K562 (cell line): Measurements from ENCODE around the gene SEZ6. TPM values are rescaled to one million over a fixed set of nuclear protein-coding genes. Genes with fewer than 3 reads are reported as not detected.

Experiments
- ATAC-seq: fragments of 200-7000 bp; cut with Tn5 transposase; 3 replicates; pipeline ENCODE4 v1.9.1; 2020; ENCODE audit warnings: moderate library complexity
- BruUV-seq: library from RNA; stranded (reverse); fragments of 400-500 nt; replicated peaks from 2 replicates; lab custom pipeline; 2021; lab: Mats Ljungman, UMichigan
- CTCF ChIA-PET: fragments of 300-600 bp; formaldehyde crosslinking; extraction: SDS; loops from one replicate; lab custom pipeline; 2021; ENCODE audit warnings: low intra/inter-chr PET ratio; lab: Yijun Ruan, JAX
- POLR2A ChIA-PET: fragments of 300-600, 350-650 bp; sonication (Branson Sonifier 250); formaldehyde crosslinking; extraction: SDS; loops from one replicate; lab custom pipeline; 2021; ENCODE audit warnings: antibody characterized with exemption, inconsistent platforms; lab: Yijun Ruan, JAX
- DNase-seq, 4 experiments: peaks; one replicate each; pipeline versions ENCODE4 v3.0.0 to v3.0.0-alpha.2; 2011 to 2018; ENCODE audit warnings: low spot score in 3 of 4, mixed read lengths in 3 of 4; ENCODE audit errors: extremely low read depth in 1 of 4
- FAIRE-seq: peaks from 2 replicates; lab custom pipeline; 2011; peaks lifted over from hg19 to GRCh38; lab: Jason Lieb, UNC
- H2AFZ ChIP-seq: 2 replicates; pipeline ENCODE4 v1.6.0; 2011; ENCODE audit warnings: low read depth, low read length, control low read depth, inconsistent platforms
- H3K27ac ChIP-seq: fragments of 200-600 bp; 3 replicates; pipeline ENCODE4 v1.8.0; 2011; ENCODE audit warnings: low read depth, mild to moderate bottlenecking, control low read depth, inconsistent platforms, low read length, moderate library complexity, mixed read lengths; ENCODE audit errors: extremely low read depth
- H3K27me3 ChIP-seq, 2 experiments: fragments of 300-600 bp in 1 of 2; 2 replicates in 1 of 2; 3 replicates in 1 of 2; pipeline versions ENCODE4 v1.6.0 to v1.8.0; 2011; ENCODE audit warnings: inconsistent platforms in 2 of 2, low read length in 2 of 2, mild to moderate bottlenecking in 1 of 2, mixed read lengths in 1 of 2, moderate library complexity in 1 of 2; ENCODE audit not compliant: control insufficient read depth in 2 of 2, insufficient read depth in 2 of 2
- H3K36me3 ChIP-seq: fragments of 300-600 bp; 3 replicates; pipeline ENCODE4 v1.8.0; 2011; ENCODE audit warnings: mild to moderate bottlenecking, low read length, inconsistent platforms; ENCODE audit not compliant: control insufficient read depth, insufficient read depth
- H3K4me1 ChIP-seq, 2 experiments: fragments of 200-600 bp in 1 of 2; replicated peaks in 1 of 2; 2 replicates in 1 of 2; 3 replicates in 1 of 2; pipeline versions ENCODE4 v1.5.1 to v1.8.0; 2011; ENCODE audit warnings: inconsistent platforms in 2 of 2, low read length in 2 of 2, mild to moderate bottlenecking in 1 of 2, mixed read lengths in 1 of 2, moderate library complexity in 1 of 2; ENCODE audit not compliant: control insufficient read depth in 2 of 2, insufficient read depth in 2 of 2
- H3K4me2 ChIP-seq: 2 replicates; pipeline ENCODE4 v1.6.1; 2011; ENCODE audit warnings: low read length, control low read depth, inconsistent platforms, mixed read lengths; ENCODE audit not compliant: insufficient read depth
- H3K4me3 ChIP-seq: fragments of 200-600 bp; sonication (generic), shearing (Covaris generic); 2 replicates; pipeline ENCODE4 v1.5.1; 2016; ENCODE audit warnings: control low read depth, inconsistent platforms
- H3K79me2 ChIP-seq: fragments of 200-600 bp; 3 replicates; pipeline ENCODE4 v1.8.0; 2011; ENCODE audit warnings: low read length, inconsistent platforms; ENCODE audit not compliant: control insufficient read depth, insufficient read depth
- H3K9ac ChIP-seq, 2 experiments: 2 replicates each; pipeline versions ENCODE4 v1.6.0 to v1.6.1; 2011; ENCODE audit warnings: low read depth in 2 of 2, low read length in 2 of 2, control low read depth in 1 of 2, inconsistent platforms in 1 of 2, mild to moderate bottlenecking in 1 of 2, mixed read lengths in 1 of 2; ENCODE audit not compliant: insufficient read depth in 1 of 2
- H3K9me1 ChIP-seq: one replicate; pipeline ENCODE4 v1.6.0; 2011; ENCODE audit warnings: inconsistent platforms, mild to moderate bottlenecking, low read length, moderate library complexity; ENCODE audit not compliant: control insufficient read depth, insufficient read depth
- H3K9me3 ChIP-seq: replicated peaks from 2 replicates; pipeline ENCODE4 v1.5.1; 2011; ENCODE audit warnings: low read depth, low read length, inconsistent platforms; ENCODE audit not compliant: control insufficient read depth, insufficient read depth
- H4K20me1 ChIP-seq: replicated peaks from 2 replicates; pipeline ENCODE4 v1.6.1; 2011; ENCODE audit warnings: low read length, inconsistent platforms, mixed read lengths; ENCODE audit not compliant: control insufficient read depth, insufficient read depth
- BCL6 ChIP-seq: fragments of 250-450 bp; sonication (Bioruptor Pico); IDR thresholded peaks from 2 replicates; pipeline ENCODE4 v1.4.0; 2020
- BHLHE40 ChIP-seq: IDR thresholded peaks from 2 replicates; pipeline ENCODE4 v1.6.1; 2011; ENCODE audit warnings: low read length, improper control_type of control experiment
- CTBP1 ChIP-seq: fragments of 450-650 bp; IDR thresholded peaks from 2 replicates; pipeline ENCODE4 v1.6.1; 2016; ENCODE audit warnings: borderline replicate concordance
- ETV5 ChIP-seq: sonication (generic); formaldehyde crosslinking; IDR thresholded peaks from 2 replicates; pipeline ENCODE4 v1.4.0; 2020; ENCODE audit warnings: low read depth, mild to moderate bottlenecking, missing genetic modification reagents
- GTF2E2 ChIP-seq: fragments of 200-800 bp; sonication (Bioruptor generic); IDR thresholded peaks from 2 replicates; pipeline ENCODE4 v1.6.1; 2016; ENCODE audit warnings: missing genetic modification characterization, missing compliant biosample characterization
- HDAC1 ChIP-seq, 2 experiments: fragments of 450-650 bp; IDR thresholded peaks; 2 replicates each; pipeline ENCODE4 v1.6.1; 2016 to 2017; ENCODE audit warnings: inconsistent platforms in 1 of 2, mild to moderate bottlenecking in 1 of 2, moderate library complexity in 1 of 2
- HDGF ChIP-seq: fragments of 450-650 bp; IDR thresholded peaks from 2 replicates; pipeline ENCODE4 v1.6.1; 2016
- KDM5B ChIP-seq: fragments of 200-600 bp; sonication (generic); IDR thresholded peaks from 2 replicates; pipeline ENCODE4 v1.6.1; 2012; ENCODE audit warnings: low read depth, mild to moderate bottlenecking, moderate library complexity, low read length, control low read depth, inconsistent platforms; ENCODE audit not compliant: insufficient replicate concordance
- MAZ ChIP-seq, 2 experiments: fragments of 450-650 bp in 1 of 2; sonication (generic) in 1 of 2; formaldehyde crosslinking; IDR thresholded peaks in 1 of 2; conservative IDR thresholded peaks in 1 of 2; 2 replicates each; pipeline versions ENCODE4 v1.4.0 to v1.5.0; 2020; ENCODE audit warnings: mild to moderate bottlenecking in 1 of 2, missing genetic modification reagents in 1 of 2
- MLLT1 ChIP-seq, 2 experiments: fragments of 450-650 bp; IDR thresholded peaks; 2 replicates each; pipeline ENCODE4 v1.6.1; 2016
- PHTF2 ChIP-seq: fragments of 250-450 bp; sonication (Bioruptor Pico); IDR thresholded peaks from 2 replicates; pipeline ENCODE4 v1.5.0; 2021; ENCODE audit warnings: mild to moderate bottlenecking
- SOX6 ChIP-seq: fragments of 450-650 bp; IDR thresholded peaks from 2 replicates; pipeline ENCODE4 v1.6.1; 2014; ENCODE audit warnings: mild to moderate bottlenecking
- TAL1 ChIP-seq: fragments of 450-650 bp; IDR thresholded peaks from 2 replicates; pipeline ENCODE4 v1.6.1; 2016; ENCODE audit warnings: mild to moderate bottlenecking
- TBP ChIP-seq: optimal IDR thresholded peaks from 2 replicates; pipeline ENCODE3; 2011; ENCODE audit warnings: low read depth, low read length, improper control_type of control experiment
- TCF3 ChIP-seq: sonication (generic); formaldehyde crosslinking; IDR thresholded peaks from 2 replicates; pipeline ENCODE4 v1.4.0; 2020; ENCODE audit warnings: mild to moderate bottlenecking, missing genetic modification reagents
- ZBTB7A ChIP-seq: IDR thresholded peaks from 2 replicates; pipeline ENCODE4 v1.6.1; 2011; ENCODE audit warnings: low read depth, mild to moderate bottlenecking, low read length, moderate library complexity, borderline replicate concordance; ENCODE audit not compliant: control insufficient read depth
- ZNF436 ChIP-seq: fragments of 250-450, 450-650 bp; sonication (Bioruptor Pico); formaldehyde crosslinking; IDR thresholded peaks from 2 replicates; pipeline ENCODE4 v1.7.0; 2020; ENCODE audit warnings: mild to moderate bottlenecking
- WGBS: fragments of 100-300 bp; shearing (Covaris generic); methylation state at CpG from one replicate; pipeline ENCODE4 v1.1.6; 2016; ENCODE audit warnings: low coverage, mixed read lengths; ENCODE audit not compliant: insufficient coverage; ENCODE audit errors: missing lambda C conversion rate; 5-methylcytosine and 5-hydroxymethylcytosine counted together
- in situ Hi-C: fragments of 300-500 bp; cut with MboI; formaldehyde crosslinking; loops from 4 replicates; pipeline ENCODE4 v1.15.0; 2018; ENCODE audit warnings: inconsistent platforms, mixed read lengths
- intact Hi-C: fragments of 100-400 bp; cut with micrococcal nuclease; formaldehyde crosslinking; loops from 2 replicates; pipeline ENCODE4 v1.14.2; 2022
- polyA plus RNA-seq, 8 experiments: library from polyadenylated mRNA; depleted of rRNA in 4 of 8; stranded (reverse) in 5 of 8; unstranded in 3 of 8; fragments of >200 nt; fragmentation: Nextera tagmentation in 2 of 8; fragmentation: Illumina TruSeq in 1 of 8; extraction: Ambion mirVana in 2 of 8; extraction: Trizol in 1 of 8; gene quantifications; 2 replicates each; pipeline versions ENCODE4 v1.2.1 to v1.2.3, GENCODE V29; 2011 to 2014; ENCODE audit warnings: inconsistent platforms in 1 of 8, missing spikeins in 1 of 8
- total RNA-seq, 7 experiments: library from RNA; depleted of rRNA in 6 of 7; stranded (reverse); fragments of >200 nt in 6 of 7; fragmentation: Illumina TruSeq in 2 of 7; extraction: Trizol in 2 of 7; gene quantifications; 2 replicates each; pipeline versions ENCODE4 v1.2.1 to v1.2.3, GENCODE V29; 2011 to 2021; ENCODE audit warnings: low replicate concordance in 1 of 7
- TF ChIP-seq, protein P1 (sequence below): sonication (generic); formaldehyde crosslinking; IDR thresholded peaks from 2 replicates; pipeline ENCODE4 v1.5.0; 2020; ENCODE audit warnings: missing genetic modification reagents

The SEZ6 gene
- total and polyA plus RNA-seq, 9 of the 15 experiments (the other 6 are each of a cell fraction or from before 2014, with no cell fraction given) = not detected

DNA sequence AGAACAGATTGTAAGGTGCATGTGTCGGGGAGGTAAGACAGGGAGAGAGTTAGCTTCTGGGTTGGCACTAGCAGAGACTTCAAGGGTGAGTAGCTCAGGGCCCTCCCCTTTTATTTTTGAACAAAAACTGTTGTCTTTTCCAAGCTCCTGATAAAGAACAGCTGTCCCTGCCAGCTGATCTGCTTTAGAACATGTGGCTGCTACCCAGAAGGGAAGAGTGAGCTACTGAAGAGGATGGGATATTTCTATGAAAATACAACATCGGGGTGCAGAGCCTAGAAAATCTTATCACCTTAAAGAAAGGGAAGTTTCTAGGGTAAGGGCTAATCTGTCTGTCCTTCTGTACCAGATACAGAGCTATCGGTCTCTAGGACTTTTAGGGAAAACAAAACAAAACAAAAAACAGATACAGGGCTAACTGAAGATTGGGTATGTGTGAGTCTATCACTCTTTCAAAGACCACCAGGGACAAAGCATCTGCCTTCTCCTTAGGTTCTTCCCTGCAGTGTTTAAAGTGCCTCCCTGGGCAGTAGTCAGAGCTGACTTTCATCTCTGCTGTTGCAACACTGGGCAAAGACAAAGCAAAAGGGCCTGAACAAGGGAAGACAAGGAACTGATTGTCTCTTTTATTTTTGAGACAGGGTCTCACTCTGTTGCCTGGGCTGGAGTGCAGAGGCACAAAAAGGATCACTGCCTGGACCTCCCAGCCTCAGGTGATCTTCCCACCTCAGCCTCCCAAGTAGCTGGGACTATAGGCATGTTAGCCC is 97.9 kb downstream of the SEZ6 start (continued):
- TF ChIP-seq PHTF2 (CRISPR knock-in tag) (no peak), HDGF (no peak), SOX6 (peak; percentile 55), MLLT1 (IDR thresholded peaks at IDR 0.05) (no peak), TBP (no peak)
- TF ChIP-seq, protein P1, sequence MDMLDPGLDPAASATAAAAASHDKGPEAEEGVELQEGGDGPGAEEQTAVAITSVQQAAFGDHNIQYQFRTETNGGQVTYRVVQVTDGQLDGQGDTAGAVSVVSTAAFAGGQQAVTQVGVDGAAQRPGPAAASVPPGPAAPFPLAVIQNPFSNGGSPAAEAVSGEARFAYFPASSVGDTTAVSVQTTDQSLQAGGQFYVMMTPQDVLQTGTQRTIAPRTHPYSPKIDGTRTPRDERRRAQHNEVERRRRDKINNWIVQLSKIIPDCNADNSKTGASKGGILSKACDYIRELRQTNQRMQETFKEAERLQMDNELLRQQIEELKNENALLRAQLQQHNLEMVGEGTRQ (CRISPR knock-in tag) = no peak

- Histone ChIP-seq H4K20me1 (0 out of 2 replicates have a peak, but pooled peaks cover 6% of the 10 kb centered on the region), H3K79me2 (peaks cover 15% of the 10 kb centered on the region), H2AFZ (0 out of 2 replicates have a peak overlapping the region, but pooled peaks have one; percentile 10), H3K9ac (peak overlapping the region; percentile 25 to 67; a peak in 2 of 4 replicates), H3K4me3 (no peak overlapping the region), H3K4me2 (peak overlapping the region; percentile 71), H3K27me3 (no peaks in the 10 kb centered on the region), H3K4me1 (peaks cover 61 to 63% of the 10 kb centered on the region in 2 experiments), H3K36me3 (peaks cover 66% of the 10 kb centered on the region), H3K9me3 (no peaks in the 10 kb centered on the region), H3K27ac (peak overlapping the region; percentile 42), H3K9me1 (peaks cover 1% of the 10 kb centered on the region)
- WGBS = 19% methylated on average over 7 of the region's 7 CpGs
- no TSS peak for BruUV-seq
- in situ Hi-C loops = no loop called here
- intact Hi-C loops = loop anchor here (10.0 kb wide), 1 partner anchor 312 kb away; the partner anchor contains the start of gene SPAG5
- peak; percentile 62 for ATAC-seq
- ChIA-PET POLR2A (interaction anchor here (0.6 to 4.3 kb wide), 21 partner anchors 9 to 1179 kb away, joined by 3 to 36 read pairs (median 4); partner anchors contain the start of genes FLOT2, NEK8, RPL23A and TLCD1), CTCF (no interaction called here)
- DNase-seq = peak; percentile 64 to 85 (median 73)
- peak; percentile 91 for FAIRE-seq
- TF ChIP-seq MAZ (CRISPR knock-in tag; conservative IDR thresholded peaks at IDR 0.05 in 1 of 2, IDR thresholded peaks at IDR 0.05 in 1 of 2) = peak in 1 of 2 experiments; percentile 19; a peak in 1 of 4 replicates
- peak; percentile 54 for TF ChIP-seq TCF3 (CRISPR knock-in tag)
- peak; percentile 34; the same call in 1 of the 2 replicates for TF ChIP-seq CTBP1
- peak; percentile 11 for TF ChIP-seq KDM5B
- TF ChIP-seq ZNF436 (CRISPR knock-in tag) = 0 out of 2 replicates have a peak, but pooled peaks have one; percentile 9
- no peak for TF ChIP-seq BCL6 (CRISPR knock-in tag)
- TF ChIP-seq BHLHE40 = peak; percentile 67
- peak; percentile 16; the same call in 1 of the 2 replicates for TF ChIP-seq TAL1
- TF ChIP-seq GTF2E2 (tag) = no peak
- TF ChIP-seq ETV5 (CRISPR knock-in tag) = peak; percentile 32; the same call in 1 of the 2 replicates
- peak in 1 of 2 experiments; percentile 49; a peak in 2 of 4 replicates for TF ChIP-seq HDAC1 (IDR thresholded peaks at IDR 0.05)
- TF ChIP-seq ZBTB7A = peak; percentile 3; the same call in 1 of the 2 replicates
Measured at GRCh38 chr17:28906706-28907438, 99.0 kb downstream of the SEZ6 start.
